ENCODE measurements around the gene SMC1B. TPM values are rescaled to one million over a fixed set of nuclear protein-coding genes. Genes with fewer than 3 reads are reported as not detected.
"Not testable (repeated sequence)": the region's sequence is repeated elsewhere in the genome, so short reads cannot be mapped to it uniquely, and the experiment has no call there.

SMC1B gene
- total RNA-seq, 2 donors from 2014 or later, result not detected

GRCh38 chr22:45446216-45446615, 32.8 kb upstream of the SMC1B start:
- intact Hi-C loops (cut with DNase I), result loop anchor here (5.0 kb wide), 2 partner anchors 56 to 106 kb away; partner anchors contain the start of gene FBLN1 (in 1 of the 2)
- DNase-seq (ENCODE audit: low spot score), result no peak

GRCh38 chr22:45445031-45445710, 31.8 kb upstream of the SMC1B start:
- no peak for DNase-seq (ENCODE audit: low spot score)
- intact Hi-C loops (cut with DNase I), result loop anchor here (5.0 kb wide), 2 partner anchors 57 to 107 kb away; partner anchors contain the start of gene FBLN1 (in 1 of the 2)

GRCh38 chr22:45444168-45444567, 30.8 kb upstream of the SMC1B start:
- DNase-seq (ENCODE audit: low spot score), result no peak
- intact Hi-C loops (cut with DNase I), result no loop called here

GRCh38 chr22:45442116-45442515, 28.7 kb upstream of the SMC1B start:
- intact Hi-C loops (cut with DNase I), result no loop called here
- no peak for DNase-seq (ENCODE audit: low spot score)

GRCh38 chr22:45441138-45441537, 27.7 kb upstream of the SMC1B start:
- intact Hi-C loops (cut with DNase I), result loop anchor here in 1 of 2 donors (2.0 kb wide), 1 partner anchor 114 kb away; no protein-coding TSS in a partner anchor

GRCh38 chr22:45440688-45441087, 27.3 kb upstream of the SMC1B start:
- intact Hi-C loops (cut with DNase I), result loop anchor here in 1 of 2 donors (2.0 kb wide), 1 partner anchor 114 kb away; no protein-coding TSS in a partner anchor

More at GRCh38 chr22:45441138-45441537, 27.7 kb upstream of the SMC1B start:
- DNase-seq (ENCODE audit: low spot score), result no peak

GRCh38 chr22:45438336-45438735, 24.9 kb upstream of the SMC1B start:
- intact Hi-C loops (cut with DNase I), result loop anchor here in 1 of 2 donors (10.0 kb wide), 1 partner anchor 164 kb away; no protein-coding TSS in a partner anchor
- DNase-seq (ENCODE audit: low spot score), result no peak

More at GRCh38 chr22:45440688-45441087, 27.3 kb upstream of the SMC1B start:
- DNase-seq (ENCODE audit: low spot score), result not testable (repeated sequence)

- intact Hi-C loops (cut with DNase I), result loop anchor here in 1 of 2 donors (10.0 kb wide), 1 partner anchor 162 kb away; no protein-coding TSS in a partner anchor
These were observed 23.6 kb upstream of the SMC1B start for GRCh38 chr22:45436871-45437517.

GRCh38 chr22:45435544-45436139, 22.2 kb upstream of the SMC1B start:
- intact Hi-C loops (cut with DNase I), result loop anchor here (2.0 to 10.0 kb wide), 2 partner anchors 161 to 167 kb away; no protein-coding TSS in a partner anchor
- DNase-seq (ENCODE audit: low spot score), result peak; percentile 95

More at GRCh38 chr22:45436871-45437517, 23.6 kb upstream of the SMC1B start:
- DNase-seq (ENCODE audit: low spot score), result not testable (repeated sequence)

- no peak for DNase-seq (ENCODE audit: low spot score)
- intact Hi-C loops (cut with DNase I), result loop anchor here (2.0 to 10.0 kb wide), 2 partner anchors 160 to 166 kb away; no protein-coding TSS in a partner anchor
These were observed 21.6 kb upstream of the SMC1B start for GRCh38 chr22:45434981-45435380.

- DNase-seq (ENCODE audit: low spot score), result peak; percentile 71
- intact Hi-C loops (cut with DNase I), result loop anchor here in 1 of 2 donors (10.0 kb wide), 1 partner anchor 156 kb away; no protein-coding TSS in a partner anchor
These were observed 17.5 kb upstream of the SMC1B start for GRCh38 chr22:45430871-45431270.

GRCh38 chr22:45429981-45430775, 16.8 kb upstream of the SMC1B start:
- intact Hi-C loops (cut with DNase I), result loop anchor here in 1 of 2 donors (10.0 kb wide), 1 partner anchor 155 kb away; no protein-coding TSS in a partner anchor
- peak; percentile 77 for DNase-seq (ENCODE audit: low spot score)

- peak; percentile 72 for DNase-seq (ENCODE audit: low spot score)
- intact Hi-C loops (cut with DNase I), result no loop called here
These were observed 16.0 kb upstream of the SMC1B start for GRCh38 chr22:45429424-45429823.

- intact Hi-C loops (cut with DNase I), result no loop called here
- DNase-seq (ENCODE audit: low spot score), result peak; percentile 56
These were observed 15.3 kb upstream of the SMC1B start for GRCh38 chr22:45428391-45429385.

GRCh38 chr22:45427114-45427513, 13.7 kb upstream of the SMC1B start:
- intact Hi-C loops (cut with DNase I), result no loop called here

GRCh38 chr22:45426387-45426786, 13.0 kb upstream of the SMC1B start:
- peak; percentile 57 for DNase-seq (ENCODE audit: low spot score)
- intact Hi-C loops (cut with DNase I), result no loop called here

More at GRCh38 chr22:45427114-45427513, 13.7 kb upstream of the SMC1B start:
- DNase-seq (ENCODE audit: low spot score), result no peak

- peak; percentile 62 for DNase-seq (ENCODE audit: low spot score)
- intact Hi-C loops (cut with DNase I), result no loop called here
These were observed 12.3 kb upstream of the SMC1B start for GRCh38 chr22:45425531-45426265.

All from posterior vena cava (tissue), 2 donors.